Measurements from ENCODE around the gene EDAR. TPM values are rescaled to one million over a fixed set of nuclear protein-coding genes. Genes with fewer than 3 reads are reported as not detected.

EDAR gene
- polyA plus RNA-seq, 1 donor (not counting 4 experiments of a cell fraction or from before 2014, with no cell fraction given) = 0.21 TPM

DNA sequence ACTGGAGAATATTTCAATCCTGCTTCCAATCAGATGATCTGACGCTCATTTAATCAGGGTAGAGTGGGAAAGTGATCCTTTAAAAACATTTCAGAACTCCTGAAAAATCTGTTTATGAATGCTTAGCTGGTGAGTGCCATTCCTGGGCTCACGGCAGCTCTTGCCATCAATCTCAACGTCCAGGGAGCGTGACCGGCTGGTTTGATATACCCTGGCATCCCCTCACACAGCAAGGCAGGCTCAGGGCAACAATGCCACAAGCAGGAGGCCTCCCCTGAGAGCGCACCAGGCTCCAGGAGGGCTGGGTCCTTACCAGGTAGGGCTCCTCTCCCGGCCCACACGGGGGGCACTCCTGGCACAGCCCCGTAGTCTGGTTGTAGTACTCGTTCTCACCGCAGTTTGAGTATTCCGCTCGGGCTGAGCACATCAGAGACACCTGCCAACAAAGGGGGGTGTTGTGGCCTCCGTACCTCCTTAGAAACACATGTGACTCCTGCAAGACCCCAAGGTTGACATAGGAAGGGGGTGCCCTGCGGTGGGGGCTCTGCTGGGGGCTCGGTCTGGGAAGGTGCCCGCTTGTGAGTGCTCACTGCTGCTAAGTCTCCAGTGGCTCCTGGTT, 59.1 kb downstream of the EDAR start:
- no peak for TF ChIP-seq EZH2 (IDR thresholded peaks at IDR 0.05; ENCODE audit: low read length)
- no peak for TF ChIP-seq CTCF (optimal IDR thresholded peaks at IDR 0.05 in 1 of 3, IDR thresholded peaks at IDR 0.05 in 1 of 3, conservative IDR thresholded peaks at IDR 0.05 in 1 of 3; ENCODE audit: extremely low read depth in 1 of 3, insufficient read depth in 2 of 3, low read length in 3 of 3)
- Histone ChIP-seq H3K4me2 (ENCODE audit: control insufficient read depth, extremely low read depth, insufficient read depth, low read depth, low read length) (no peak overlapping the region), H3K27ac (ENCODE audit: control insufficient read depth, insufficient read depth, low read length) (no peak overlapping the region), H4K20me1 (ENCODE audit: control insufficient read depth, extremely low read depth, insufficient read depth, low read length) (no peaks in the 10 kb centered on the region), H3K79me2 (ENCODE audit: control insufficient read depth, insufficient read depth, low read length) (no peaks in the 10 kb centered on the region), H3K4me1 (ENCODE audit: control insufficient read depth, extremely low read depth, insufficient read depth, low read length) (peaks cover 11% of the 10 kb centered on the region), H3K9me1 (ENCODE audit: control insufficient read depth, extremely low read depth, insufficient read depth, low read length) (no peaks in the 10 kb centered on the region), H3K9me3 (ENCODE audit: control insufficient read depth, low read depth, low read length) (no peaks in the 10 kb centered on the region), H3K27me3 (ENCODE audit: control insufficient read depth, extremely low read depth, insufficient read depth, low read length) (peaks cover 15% of the 10 kb centered on the region), H3K4me3 (ENCODE audit: control insufficient read depth in 2 of 3, extremely low read depth in 1 of 3, insufficient read depth in 2 of 3, low read depth in 1 of 3, low read length in 3 of 3) (no peak overlapping the region), H3K36me3 (ENCODE audit: control insufficient read depth in 2 of 2, extremely low read depth in 1 of 2, insufficient read depth in 2 of 2, low read length in 2 of 2) (no peaks in the 10 kb centered on the region), H3K9ac (ENCODE audit: control insufficient read depth, extremely low read depth, insufficient read depth, low read length) (no peak overlapping the region), H2AFZ (ENCODE audit: control insufficient read depth, low read length) (no peak overlapping the region)
- dilution Hi-C loops (cut with MboI; ENCODE audit: extremely low pct_ligation_motif_present, low sequenced_read_pairs) = no loop called here
- DNase-seq (ENCODE audit: low read depth, low spot score) = no peak
- FAIRE-seq = no peak

DNA sequence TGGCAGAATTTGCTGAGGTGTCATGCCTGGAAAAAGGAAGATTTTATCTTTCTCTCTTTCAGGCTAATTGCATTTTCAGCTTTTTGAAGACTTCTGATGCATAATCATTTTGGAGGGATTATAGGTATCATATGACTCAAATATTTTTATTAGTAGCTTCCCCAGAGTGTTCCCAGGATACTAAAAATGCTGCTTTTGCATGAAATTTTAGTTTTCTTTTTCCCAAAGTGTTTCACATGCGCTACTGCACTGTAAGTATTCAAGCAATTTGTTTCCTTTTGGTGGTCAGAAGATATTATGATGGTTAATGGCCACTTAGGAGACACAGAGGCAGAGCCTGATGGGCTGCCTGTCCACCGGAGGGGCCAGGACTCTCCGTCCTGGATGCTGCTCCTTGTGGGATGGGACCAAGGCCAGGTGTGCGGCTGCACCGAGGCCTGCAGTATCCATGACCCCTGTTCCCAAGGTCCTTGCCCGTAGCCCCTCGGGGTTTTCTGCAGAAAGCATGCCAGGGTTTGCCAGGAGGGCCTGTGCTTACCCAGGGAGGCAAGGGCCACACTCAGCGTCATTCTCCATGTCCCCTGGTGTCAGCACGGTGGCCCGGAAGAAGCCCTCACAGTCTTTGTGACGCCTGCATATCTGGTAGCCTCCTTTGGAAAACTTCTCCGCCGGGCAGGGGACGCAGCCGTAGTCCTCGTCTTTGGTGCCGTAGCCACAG, 60.2 kb downstream of the EDAR start:
- DNase-seq (ENCODE audit: low read depth, low spot score) = no peak
- H3K36me3 ChIP-seq (ENCODE audit: control insufficient read depth in 2 of 2, extremely low read depth in 1 of 2, insufficient read depth in 2 of 2, low read length in 2 of 2) = no peaks in the 10 kb centered on the region

More for the DNA sequence above, 60.2 kb downstream of the EDAR start:
- H3K27me3 ChIP-seq (ENCODE audit: control insufficient read depth, extremely low read depth, insufficient read depth, low read length) = peaks cover 23% of the 10 kb centered on the region
- H3K4me2 ChIP-seq (ENCODE audit: control insufficient read depth, extremely low read depth, insufficient read depth, low read depth, low read length) = no peak overlapping the region
- TF ChIP-seq EZH2 (IDR thresholded peaks at IDR 0.05; ENCODE audit: low read length) = no peak
- no peak for TF ChIP-seq CTCF (optimal IDR thresholded peaks at IDR 0.05 in 1 of 3, IDR thresholded peaks at IDR 0.05 in 1 of 3, conservative IDR thresholded peaks at IDR 0.05 in 1 of 3; ENCODE audit: extremely low read depth in 1 of 3, insufficient read depth in 2 of 3, low read length in 3 of 3)
- H3K27ac ChIP-seq (ENCODE audit: control insufficient read depth, insufficient read depth, low read length) = no peak overlapping the region
- H3K79me2 ChIP-seq (ENCODE audit: control insufficient read depth, insufficient read depth, low read length) = no peaks in the 10 kb centered on the region
- FAIRE-seq = no peak
- no peak overlapping the region for H3K4me3 ChIP-seq (ENCODE audit: control insufficient read depth in 2 of 3, extremely low read depth in 1 of 3, insufficient read depth in 2 of 3, low read depth in 1 of 3, low read length in 3 of 3)
- no peak overlapping the region for H2AFZ ChIP-seq (ENCODE audit: control insufficient read depth, low read length)
- no peaks in the 10 kb centered on the region for H3K9me1 ChIP-seq (ENCODE audit: control insufficient read depth, extremely low read depth, insufficient read depth, low read length)
- dilution Hi-C loops (cut with MboI; ENCODE audit: extremely low pct_ligation_motif_present, low sequenced_read_pairs) = no loop called here
- no peaks in the 10 kb centered on the region for H4K20me1 ChIP-seq (ENCODE audit: control insufficient read depth, extremely low read depth, insufficient read depth, low read length)
- no peak overlapping the region for H3K9ac ChIP-seq (ENCODE audit: control insufficient read depth, extremely low read depth, insufficient read depth, low read length)
- H3K9me3 ChIP-seq (ENCODE audit: control insufficient read depth, low read depth, low read length) = no peaks in the 10 kb centered on the region
- peaks cover 11% of the 10 kb centered on the region for H3K4me1 ChIP-seq (ENCODE audit: control insufficient read depth, extremely low read depth, insufficient read depth, low read length)
